Left renal pelvis (tissue), 4 donors: ENCODE data around the gene PRPH. TPM values are rescaled to one million over a fixed set of nuclear protein-coding genes. Genes with fewer than 3 reads are reported as not detected.
"Not testable (repeated sequence)": the region's sequence is repeated elsewhere in the genome, so short reads cannot be mapped to it uniquely, and the experiment has no call there.

Experiments used
- DNase-seq, 4 donors: peaks; one replicate each; pipeline ENCODE4 v3.0.0-alpha.2; 2013; ENCODE audit warnings: low read depth in 4 of 4, low spot score in 3 of 4
- polyA plus RNA-seq, 4 donors: library from polyadenylated mRNA; unstranded; fragments of 120-200 nt; gene quantifications; one replicate each; pipeline ENCODE4 v1.2.1, GENCODE V29; 2013; ENCODE audit not compliant: insufficient read length in 4 of 4

Gene PRPH
- polyA plus RNA-seq, 4 donors: 0.29 to 5.8 (median 3.0) TPM

DNA sequence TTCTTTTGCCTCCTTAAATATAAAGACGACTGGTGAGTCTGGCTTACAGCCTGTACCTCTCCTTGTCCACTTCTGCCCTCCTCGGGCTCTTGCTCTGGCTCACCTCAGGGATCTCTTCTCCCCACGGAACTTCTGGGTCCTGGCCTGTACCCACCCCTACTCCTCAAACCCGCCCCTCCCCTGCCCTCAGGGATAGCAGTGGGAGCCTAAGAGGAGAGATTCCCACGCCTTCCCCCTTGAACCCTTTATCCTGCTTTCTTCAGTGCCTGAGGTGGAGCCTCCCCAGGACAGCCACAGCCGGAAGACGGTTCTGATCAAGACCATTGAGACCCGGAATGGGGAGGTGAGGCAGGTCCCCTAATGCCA is 2.7 kb downstream of the PRPH start:
- DNase-seq: no peak

DNA sequence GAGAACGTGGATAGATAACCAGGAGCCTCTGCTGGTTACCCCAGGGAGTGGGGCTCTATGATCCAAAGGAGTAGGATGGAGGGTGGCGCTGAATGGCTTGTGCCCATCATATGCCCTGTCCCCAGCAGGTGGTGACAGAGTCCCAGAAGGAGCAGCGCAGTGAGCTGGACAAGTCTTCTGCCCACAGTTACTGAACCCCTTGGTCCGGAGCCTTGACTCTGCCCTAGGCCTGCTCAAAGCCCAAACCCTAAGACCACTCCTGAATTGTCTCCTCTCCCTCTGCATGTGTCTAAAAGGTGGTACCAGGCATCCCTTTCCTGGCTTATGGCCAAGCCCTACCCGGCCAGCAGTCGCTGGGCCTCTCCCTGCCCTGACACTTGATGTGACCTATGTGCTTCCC is 3.2 kb downstream of the PRPH start:
- DNase-seq: no peak

DNA sequence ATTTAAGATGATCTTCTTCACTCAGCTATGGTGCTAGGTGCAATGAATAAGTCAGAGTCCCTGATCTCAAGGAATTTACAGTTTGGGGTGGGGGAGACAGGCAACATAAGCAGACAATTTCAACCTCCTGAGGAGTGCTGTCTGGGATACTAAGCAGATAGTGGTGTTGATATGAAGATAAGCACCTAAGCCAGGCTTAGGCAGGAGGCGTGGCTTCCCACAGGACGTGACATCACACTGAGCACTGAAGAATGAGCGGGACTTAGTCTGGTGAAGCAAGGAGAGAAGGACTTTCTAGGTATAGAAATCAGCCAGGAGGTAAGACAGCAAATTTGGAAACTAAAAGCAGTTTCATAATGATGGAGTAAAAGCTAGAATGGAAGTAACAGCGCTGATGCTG is 6.8 kb downstream of the PRPH start:
- DNase-seq: no peak

DNA sequence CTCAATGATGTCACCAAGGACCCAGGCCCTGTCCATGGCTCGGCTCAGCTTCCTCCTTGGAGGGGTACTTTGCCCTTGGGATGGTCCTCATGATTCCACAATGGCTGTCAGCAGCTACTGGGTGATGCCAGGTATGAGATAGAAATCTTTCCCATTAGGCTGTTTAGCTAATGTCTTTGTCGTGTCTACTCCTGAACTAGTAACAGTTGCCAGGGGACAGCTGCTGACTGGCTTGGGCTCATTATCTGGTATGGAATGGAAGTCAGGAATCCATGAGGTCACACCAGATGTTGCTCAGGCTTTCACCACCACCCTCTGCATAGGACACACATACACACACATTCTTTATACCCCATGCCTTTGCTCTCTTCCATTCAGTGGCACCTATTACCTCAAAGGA is 9.2 kb downstream of the PRPH start:
- DNase-seq: no peak

DNA sequence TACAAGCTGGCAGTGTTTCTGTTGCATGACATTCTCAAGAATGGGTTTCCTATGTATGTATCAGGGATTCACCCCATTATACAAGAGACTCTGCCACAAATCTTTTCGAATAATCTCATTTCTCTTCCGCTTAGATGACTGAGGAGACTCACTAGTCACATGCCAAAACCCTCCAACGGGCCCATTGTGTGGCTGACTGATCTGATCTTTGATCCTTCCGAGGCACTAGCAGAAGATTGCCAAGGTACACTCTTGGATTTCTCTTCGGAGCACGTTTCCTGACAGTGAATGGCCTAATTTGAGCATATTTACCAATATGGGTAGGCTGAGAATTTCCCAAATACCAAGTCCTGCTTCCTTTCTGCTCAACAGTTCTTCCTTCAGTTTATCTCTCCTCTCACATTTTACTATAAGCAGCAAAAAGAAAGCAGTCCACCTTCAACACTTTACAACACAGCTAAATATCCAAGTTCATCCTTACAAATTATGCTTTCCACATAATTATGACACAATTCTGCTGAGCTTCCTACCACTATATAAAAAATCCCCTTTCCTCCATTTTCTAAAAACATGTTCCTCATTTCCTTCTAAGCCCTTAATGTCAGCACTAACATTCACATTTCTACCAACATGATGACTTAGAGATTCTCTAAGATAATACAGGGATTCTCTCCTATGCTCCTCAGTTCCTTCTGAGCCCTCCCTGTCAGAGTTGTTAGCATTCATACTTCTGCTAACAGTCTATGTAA is 11.0 kb downstream of the PRPH start:
- DNase-seq: no peak

DNA sequence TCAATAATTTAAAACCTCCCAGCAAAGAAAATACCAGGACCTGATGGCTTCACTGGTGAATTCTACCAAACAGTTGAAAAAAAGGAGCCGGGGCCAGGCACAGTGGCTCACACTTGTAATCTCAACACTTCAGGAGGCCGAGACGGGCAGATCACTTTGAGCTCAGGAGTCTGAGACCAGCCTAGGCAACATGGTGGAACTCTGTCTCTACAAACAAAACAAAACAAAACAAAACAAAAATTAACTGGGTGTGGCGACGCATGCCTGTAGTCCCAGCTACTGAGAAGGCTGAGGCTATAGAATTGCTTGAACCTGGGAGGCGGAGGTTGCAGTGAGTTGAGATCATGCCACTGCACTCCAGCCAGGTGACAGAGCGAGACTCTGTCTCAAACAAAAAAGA is 14.4 kb downstream of the PRPH start:
- no peak for DNase-seq

DNA sequence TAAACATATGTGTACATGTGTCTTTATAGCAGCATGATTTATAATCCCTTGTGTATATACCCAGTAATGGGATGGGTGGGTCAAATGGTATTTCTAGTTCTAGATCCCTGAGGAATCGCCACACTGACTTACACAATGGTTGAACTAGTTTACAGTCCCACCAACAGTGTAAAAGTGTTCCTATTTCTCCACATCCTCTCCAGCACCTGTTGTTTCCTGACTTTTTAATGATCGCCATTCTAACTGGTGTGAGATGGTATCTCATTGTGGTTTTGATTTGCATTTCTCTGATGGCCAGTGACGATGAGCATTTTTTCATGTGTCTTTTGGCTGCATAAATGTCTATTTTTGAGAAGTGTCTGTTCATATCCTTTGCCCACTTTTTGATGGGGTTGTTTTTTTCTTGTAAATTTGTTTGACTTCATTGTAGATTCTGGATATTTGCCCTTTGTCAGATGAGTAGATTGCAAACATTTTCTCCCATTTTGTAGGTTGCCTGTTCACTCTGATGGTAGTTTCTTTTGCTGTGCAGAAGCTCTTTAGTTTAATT is 15.6 kb downstream of the PRPH start:
- DNase-seq: not testable (repeated sequence)

DNA sequence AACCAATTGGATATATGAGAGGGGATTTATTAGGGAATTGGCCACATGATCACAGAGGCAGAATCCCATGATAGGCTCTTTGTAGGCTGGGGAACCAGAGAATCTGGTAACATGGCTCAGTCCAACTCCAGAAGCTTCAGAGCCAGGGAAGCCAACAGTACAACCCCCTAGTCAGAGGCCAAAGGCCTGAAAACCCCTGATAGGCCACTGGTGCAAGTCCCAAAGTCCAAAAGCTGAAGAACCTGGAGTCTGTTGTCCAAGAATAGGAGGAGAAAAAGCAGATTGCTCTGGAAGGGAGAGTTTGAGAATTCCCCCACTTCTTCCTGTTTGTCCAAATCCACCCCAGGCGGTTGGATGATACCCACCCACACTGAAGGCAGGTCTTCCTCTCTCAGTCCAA is 19.9 kb downstream of the PRPH start:
- no peak for DNase-seq

DNA sequence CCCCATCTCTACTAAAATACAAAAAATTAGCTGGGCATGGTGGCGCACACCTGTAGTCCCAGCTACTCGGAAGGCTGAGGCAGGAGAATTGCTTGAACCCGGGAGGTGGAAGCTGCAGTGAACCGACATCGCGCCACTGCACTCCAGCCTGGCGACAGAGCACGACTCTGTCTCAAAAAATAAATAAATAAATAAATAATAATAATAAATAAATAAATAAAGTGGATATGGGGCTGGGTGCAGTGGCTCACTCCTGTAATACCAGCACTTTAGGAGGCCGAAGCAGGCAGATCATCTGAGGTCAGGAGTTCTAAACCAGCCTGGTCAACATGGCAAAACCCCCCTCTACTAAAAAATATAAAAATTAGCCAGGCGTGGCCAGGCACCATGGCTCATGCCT is 22.2 kb downstream of the PRPH start:
- not testable (repeated sequence) for DNase-seq

DNA sequence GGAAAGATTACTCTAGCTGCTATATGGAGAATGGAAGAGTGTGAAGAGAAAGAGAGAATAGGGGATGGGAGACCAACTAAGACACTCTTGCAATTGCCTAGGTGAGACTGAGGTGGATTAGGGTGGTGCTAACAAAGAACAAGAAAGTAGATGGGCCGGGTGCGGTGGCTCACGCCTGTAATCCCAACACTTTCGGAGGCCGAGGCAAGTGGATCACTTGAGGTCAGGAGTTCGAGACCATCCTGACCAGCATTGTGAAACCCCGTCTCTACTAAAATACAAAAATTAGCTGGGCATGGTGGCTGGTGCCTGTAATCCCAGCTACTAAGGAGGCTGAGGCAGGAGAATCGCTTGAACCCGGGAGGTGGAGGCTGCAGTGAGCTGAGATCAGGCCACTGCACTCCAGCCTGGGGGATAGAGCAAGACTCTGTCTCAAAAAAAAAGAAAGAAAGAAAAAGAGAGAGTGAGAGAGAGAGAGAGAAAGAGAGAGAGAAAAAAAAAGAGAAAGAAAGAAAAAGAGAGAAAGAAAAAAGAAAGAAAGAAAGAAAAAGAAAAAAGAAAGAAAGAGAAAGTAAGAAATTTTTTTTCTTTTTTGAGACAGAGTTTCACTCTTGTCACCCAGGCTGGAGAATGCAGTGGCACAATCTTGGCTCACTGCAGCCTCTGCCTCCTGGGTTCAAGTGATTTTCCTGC is 25.6 kb downstream of the PRPH start:
- not testable (repeated sequence) for DNase-seq

DNA sequence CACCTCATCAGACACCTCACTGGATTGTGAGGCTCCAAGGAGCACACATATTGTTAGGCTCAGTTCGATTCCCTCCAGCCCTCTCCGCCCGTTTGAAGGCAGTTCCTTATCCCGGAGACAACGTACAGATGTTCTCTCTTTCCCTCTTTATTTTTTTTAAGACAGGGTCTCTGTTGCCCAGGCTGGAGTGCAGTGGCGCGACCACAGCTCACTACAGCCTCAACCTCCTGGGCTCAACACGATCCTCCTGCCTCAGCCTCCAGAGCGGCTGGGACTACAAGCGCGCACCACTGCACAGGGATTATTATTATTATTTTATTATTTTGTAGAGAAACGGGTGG is 27.4 kb downstream of the PRPH start:
- no peak for DNase-seq

DNA sequence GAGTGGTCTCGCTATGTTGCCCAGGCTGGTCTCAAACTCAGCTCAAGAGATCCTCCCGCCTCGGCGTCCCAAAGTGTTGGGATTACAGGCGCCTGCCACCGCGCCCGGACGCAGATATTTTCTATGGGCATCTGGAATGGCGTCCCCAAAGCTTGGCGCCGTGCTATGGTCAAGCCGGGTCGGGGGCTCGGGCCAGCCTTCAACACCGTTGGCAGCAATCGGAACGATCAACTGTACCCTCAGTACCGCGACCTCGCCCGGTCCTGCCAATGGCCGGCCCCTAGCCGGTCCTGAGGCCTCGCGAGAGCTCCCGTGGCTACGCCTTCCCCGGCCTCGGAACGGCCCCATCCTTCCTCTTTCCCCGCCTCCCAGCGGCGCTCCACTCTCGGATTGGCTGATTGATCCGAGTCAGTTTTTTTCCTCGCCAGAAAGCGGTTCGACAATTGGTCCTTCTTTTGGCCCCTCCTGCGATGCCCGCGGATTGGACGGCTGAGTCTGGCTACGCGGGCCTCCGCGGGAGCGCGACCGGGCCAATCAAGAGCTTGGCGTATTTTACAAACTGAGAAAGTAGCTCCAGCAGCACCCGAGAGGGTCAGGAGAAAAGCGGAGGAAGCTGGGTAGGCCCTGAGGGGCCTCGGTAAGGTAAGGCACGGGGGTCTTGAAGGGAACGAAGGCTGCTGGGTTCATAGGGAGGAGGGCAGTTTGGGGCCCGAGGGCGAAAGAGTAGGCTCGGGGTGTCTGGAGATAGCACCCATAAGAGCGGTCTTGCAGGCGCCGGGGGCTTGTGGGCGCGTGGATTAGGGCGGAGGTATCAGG is 28.0 kb downstream of the PRPH start, which contains the start of gene TROAP:
TSS of gene TROAP (plus strand) at position 548 of the 816 bp plus-strand sequence. CDS start 354 bp downstream, outside the sequence.
- DNase-seq: peak; percentile 91 to 98 (median 98)

DNA sequence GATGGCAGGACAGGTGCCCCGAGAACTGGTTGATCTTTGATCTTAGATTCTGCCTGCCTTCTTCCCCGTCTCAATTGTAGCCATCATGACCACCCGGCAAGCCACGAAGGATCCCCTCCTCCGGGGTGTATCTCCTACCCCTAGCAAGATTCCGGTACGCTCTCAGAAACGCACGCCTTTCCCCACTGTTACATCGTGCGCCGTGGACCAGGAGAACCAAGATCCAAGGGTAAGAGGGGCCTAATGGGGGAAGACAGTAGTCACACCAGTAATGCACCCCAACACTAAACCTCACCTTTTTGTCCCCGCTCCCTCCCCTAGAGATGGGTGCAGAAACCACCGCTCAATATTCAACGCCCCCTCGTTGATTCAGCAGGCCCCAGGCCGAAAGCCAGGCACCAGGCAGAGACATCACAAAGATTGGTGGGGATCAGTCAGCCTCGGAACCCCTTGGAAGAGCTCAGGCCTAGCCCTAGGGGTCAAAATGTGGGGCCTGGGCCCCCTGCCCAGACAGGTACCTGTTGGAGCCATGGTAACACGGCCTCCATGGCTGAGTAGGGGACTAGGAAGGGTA is 28.7 kb downstream of the PRPH start:
- DNase-seq: no peak

DNA sequence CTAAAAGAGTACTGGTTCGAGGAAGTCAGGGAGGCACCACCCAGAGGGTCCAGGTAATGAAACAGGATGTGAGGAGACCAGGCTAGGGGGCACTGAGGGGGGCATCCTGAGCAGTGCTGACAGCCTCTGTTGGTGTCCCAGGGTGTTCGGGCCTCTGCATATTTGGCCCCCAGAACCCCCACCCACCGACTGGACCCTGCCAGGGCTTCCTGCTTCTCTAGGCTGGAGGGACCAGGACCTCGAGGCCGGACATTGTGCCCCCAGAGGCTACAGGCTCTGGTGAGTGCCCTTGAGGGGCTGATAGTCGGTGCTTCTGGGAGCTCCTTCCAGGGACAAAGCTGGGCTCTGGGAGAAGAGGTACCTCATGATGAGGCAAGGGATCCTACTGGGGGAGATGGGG is 30.7 kb downstream of the PRPH start:
- DNase-seq: no peak

DNA sequence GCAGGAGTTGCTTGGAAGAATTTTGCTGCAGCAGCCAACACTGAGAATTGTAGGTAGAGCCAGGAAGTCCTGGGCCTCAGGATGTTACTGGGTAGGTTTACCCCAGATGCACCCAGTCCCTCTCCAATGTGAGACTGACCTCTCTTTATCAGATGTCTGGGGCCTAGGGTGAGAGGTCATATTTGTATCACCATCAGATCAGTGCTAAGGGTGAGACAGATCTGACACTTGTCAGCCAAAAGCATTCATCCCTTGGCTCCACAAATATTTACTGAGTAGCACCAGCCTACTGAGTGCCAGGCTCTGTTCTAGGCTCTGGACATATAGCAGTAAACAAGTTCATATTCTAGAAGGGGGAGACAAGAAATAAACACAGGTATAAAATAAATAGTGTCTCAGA is 32.4 kb downstream of the PRPH start:
- no peak for DNase-seq

DNA sequence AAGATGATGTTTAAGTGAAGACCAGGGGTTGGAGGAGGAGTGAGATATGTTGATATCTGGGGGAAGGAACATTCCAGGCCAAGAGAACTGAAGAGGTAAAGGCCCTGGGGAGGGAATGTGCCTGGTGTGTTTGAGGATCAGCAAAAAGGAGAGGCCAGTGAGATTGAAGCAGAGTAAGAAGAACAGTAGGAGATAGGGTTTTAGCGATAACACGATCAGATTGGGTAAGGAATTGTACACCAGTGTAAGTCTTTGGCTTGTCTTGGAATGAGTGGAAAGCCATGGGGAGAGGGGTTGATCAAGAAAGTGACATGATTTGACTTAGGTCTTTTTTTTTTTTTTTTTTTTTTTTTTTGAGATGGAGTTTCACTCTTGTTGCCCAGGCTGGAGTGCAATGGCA is 32.9 kb downstream of the PRPH start:
- no peak for DNase-seq

DNA sequence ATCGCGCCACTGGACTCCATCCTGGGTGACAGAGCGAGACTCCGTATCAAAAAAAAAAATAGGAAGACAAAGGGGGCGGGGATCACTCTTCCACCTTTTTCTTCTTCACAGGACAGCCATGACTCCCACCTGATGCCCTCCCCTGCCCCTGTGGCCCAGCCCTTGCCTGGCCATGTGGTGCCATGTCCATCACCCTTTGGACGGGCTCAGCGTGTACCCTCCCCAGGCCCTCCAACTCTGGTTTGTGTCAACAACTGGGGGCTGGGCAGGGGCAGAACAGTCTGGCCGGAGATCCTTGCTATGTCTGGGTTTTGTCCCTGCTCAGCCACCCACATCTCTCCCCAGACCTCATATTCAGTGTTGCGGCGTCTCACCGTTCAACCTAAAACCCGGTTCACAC is 33.9 kb downstream of the PRPH start:
- DNase-seq: no peak

DNA sequence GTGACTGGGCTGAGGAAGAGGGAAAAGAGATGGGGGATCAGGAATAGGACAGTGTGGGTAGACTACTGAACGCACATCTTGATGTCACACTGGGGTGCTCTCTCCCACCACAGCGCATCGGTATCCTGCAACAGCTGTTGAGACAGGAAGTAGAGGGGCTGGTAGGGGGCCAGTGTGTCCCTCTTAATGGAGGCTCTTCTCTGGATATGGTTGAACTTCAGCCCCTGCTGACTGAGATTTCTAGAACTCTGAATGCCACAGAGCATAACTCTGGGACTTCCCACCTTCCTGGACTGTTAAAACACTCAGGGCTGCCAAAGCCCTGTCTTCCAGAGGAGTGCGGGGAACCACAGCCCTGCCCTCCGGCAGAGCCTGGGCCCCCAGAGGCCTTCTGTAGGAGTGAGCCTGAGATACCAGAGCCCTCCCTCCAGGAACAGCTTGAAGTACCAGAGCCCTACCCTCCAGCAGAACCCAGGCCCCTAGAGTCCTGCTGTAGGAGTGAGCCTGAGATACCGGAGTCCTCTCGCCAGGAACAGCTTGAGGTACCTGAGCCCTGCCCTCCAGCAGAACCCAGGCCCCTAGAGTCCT is 35.2 kb downstream of the PRPH start:
- no peak for DNase-seq

DNA sequence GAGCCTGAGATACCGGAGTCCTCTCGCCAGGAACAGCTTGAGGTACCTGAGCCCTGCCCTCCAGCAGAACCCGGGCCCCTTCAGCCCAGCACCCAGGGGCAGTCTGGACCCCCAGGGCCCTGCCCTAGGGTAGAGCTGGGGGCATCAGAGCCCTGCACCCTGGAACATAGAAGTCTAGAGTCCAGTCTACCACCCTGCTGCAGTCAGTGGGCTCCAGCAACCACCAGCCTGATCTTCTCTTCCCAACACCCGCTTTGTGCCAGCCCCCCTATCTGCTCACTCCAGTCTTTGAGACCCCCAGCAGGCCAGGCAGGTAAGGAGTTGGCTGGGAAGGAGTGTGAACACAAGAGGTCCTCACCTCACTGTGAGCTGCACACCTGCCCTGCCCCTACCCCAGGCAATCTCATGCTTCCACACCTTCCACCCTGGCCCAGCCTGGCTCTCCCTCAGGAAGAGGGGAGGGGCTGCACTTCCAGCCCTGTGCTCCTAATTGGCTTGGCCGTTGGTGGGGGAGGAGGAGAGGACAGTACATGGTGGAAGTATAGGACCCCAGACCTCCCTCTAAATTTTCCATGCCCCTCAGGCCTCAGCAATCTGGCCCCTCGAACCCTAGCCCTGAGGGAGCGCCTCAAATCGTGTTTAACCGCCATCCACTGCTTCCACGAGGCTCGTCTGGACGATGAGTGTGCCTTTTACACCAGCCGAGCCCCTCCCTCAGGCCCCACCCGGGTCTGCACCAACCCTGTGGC is 35.9 kb downstream of the PRPH start:
- DNase-seq: no peak
